Measurements from ENCODE around the gene GHRL. TPM values are rescaled to one million over a fixed set of nuclear protein-coding genes. Genes with fewer than 3 reads are reported as not detected.

The GHRL gene
- total RNA-seq, 2 experiments from 2014 or later, result 0.32 to 0.42 TPM

GRCh38 chr3:10304905-10305304 is 12.2 kb upstream of the GHRL start:
- no TSS peak for BruUV-seq (replicated peaks)
- CTCF ChIA-PET (ENCODE audit: unreplicated experiment), result no interaction called here
- no peaks in the 10 kb centered on the region; the same call in 1 of the 2 replicates for H4K20me1 ChIP-seq (ENCODE audit: insufficient read depth, low read length)
- no peak overlapping the region for H3K4me2 ChIP-seq (ENCODE audit: low read length)
- no peak for DNase-seq (ENCODE audit: low spot score)
- H3K36me3 ChIP-seq (ENCODE audit: insufficient read depth, low read length), result peaks cover 100% of the 10 kb centered on the region
- no peaks in the 10 kb centered on the region for H3K9me2 ChIP-seq (ENCODE audit: insufficient read depth, low read length)
- TF ChIP-seq EZH2phosphoT487 (IDR thresholded peaks at IDR 0.05; ENCODE audit: borderline replicate concordance, low read depth, low read length) (no peak), CTCF (conservative IDR thresholded peaks at IDR 0.05; ENCODE audit: low read length) (no peak)
- H3K4me3 ChIP-seq (ENCODE audit: low read depth, low read length, poor library complexity, severe bottlenecking), result no peak overlapping the region
- no peak overlapping the region for H3K27ac ChIP-seq (ENCODE audit: low read depth, low read length, poor library complexity, severe bottlenecking)
- no peaks in the 10 kb centered on the region for H3K79me2 ChIP-seq (ENCODE audit: insufficient read depth, low read depth, low read length)
- no peak overlapping the region for H2AFZ ChIP-seq (ENCODE audit: low read length)
- no peaks in the 10 kb centered on the region for H3K4me1 ChIP-seq (ENCODE audit: insufficient read depth, low read length, poor library complexity, severe bottlenecking)
- POLR2A ChIA-PET, result no interaction called here
- intact Hi-C loops (cut with micrococcal nuclease; ENCODE audit: unreplicated experiment), result no loop called here
- H3K9me3 ChIP-seq (ENCODE audit: low read length), result no peaks in the 10 kb centered on the region

GRCh38 chr3:10303785-10304184 is 11.0 kb upstream of the GHRL start:
- CTCF ChIA-PET (ENCODE audit: unreplicated experiment), result no interaction called here

More at GRCh38 chr3:10303785-10304184, 11.0 kb upstream of the GHRL start:
- no peaks in the 10 kb centered on the region for H3K79me2 ChIP-seq (ENCODE audit: insufficient read depth, low read depth, low read length)
- no peak overlapping the region for H3K4me3 ChIP-seq (ENCODE audit: low read depth, low read length, poor library complexity, severe bottlenecking)
- no peaks in the 10 kb centered on the region; the same call in 1 of the 2 replicates for H4K20me1 ChIP-seq (ENCODE audit: insufficient read depth, low read length)
- no TSS peak for BruUV-seq (replicated peaks)
- peaks cover 100% of the 10 kb centered on the region for H3K36me3 ChIP-seq (ENCODE audit: insufficient read depth, low read length)
- H2AFZ ChIP-seq (ENCODE audit: low read length), result no peak overlapping the region
- no peak overlapping the region for H3K27ac ChIP-seq (ENCODE audit: low read depth, low read length, poor library complexity, severe bottlenecking)
- no peak for TF ChIP-seq CTCF (conservative IDR thresholded peaks at IDR 0.05; ENCODE audit: low read length)
- TF ChIP-seq EZH2phosphoT487 (IDR thresholded peaks at IDR 0.05; ENCODE audit: borderline replicate concordance, low read depth, low read length), result no peak
- POLR2A ChIA-PET, result interaction anchor here (0.6 kb wide), 1 partner anchor 205 kb away, joined by 3 read pairs; no protein-coding TSS in a partner anchor
- H3K4me2 ChIP-seq (ENCODE audit: low read length), result no peak overlapping the region
- no peaks in the 10 kb centered on the region for H3K4me1 ChIP-seq (ENCODE audit: insufficient read depth, low read length, poor library complexity, severe bottlenecking)
- intact Hi-C loops (cut with micrococcal nuclease; ENCODE audit: unreplicated experiment), result no loop called here
- no peak for DNase-seq (ENCODE audit: low spot score)
- no peaks in the 10 kb centered on the region for H3K9me2 ChIP-seq (ENCODE audit: insufficient read depth, low read length)
- no peaks in the 10 kb centered on the region for H3K9me3 ChIP-seq (ENCODE audit: low read length)
